ENCODE data around the gene NSMCE1.

Gene NSMCE1

DNA sequence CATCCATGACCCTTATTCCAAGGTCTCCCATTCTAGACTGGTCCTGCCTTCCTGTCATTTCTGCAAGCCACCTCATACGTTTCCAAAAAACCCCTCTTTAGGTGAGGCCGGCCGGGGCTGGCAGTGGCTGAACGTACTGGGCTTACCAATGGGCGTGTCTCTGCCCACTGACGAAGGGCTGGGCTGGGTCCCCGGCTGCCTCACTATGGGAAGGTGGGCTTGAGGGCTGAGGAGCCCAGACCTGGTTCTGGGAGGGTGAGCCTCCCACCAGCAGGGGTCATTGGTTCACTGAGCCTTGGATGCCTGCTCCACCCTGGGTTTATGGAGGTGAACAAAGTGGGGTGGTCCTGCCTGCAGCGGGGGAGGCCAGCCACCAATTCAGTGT, 45.4 kb downstream of the NSMCE1 start:
- no peak for DNase-seq
- no peak overlapping the region for H3K27ac ChIP-seq (ENCODE audit: insufficient read depth in 1 of 2, low read depth in 1 of 2, low read length in 2 of 2, poor library complexity in 1 of 2, severe bottlenecking in 2 of 2)
- H3K27me3 ChIP-seq (replicated peaks in 2 of 5; ENCODE audit: control insufficient read depth in 4 of 5, insufficient read depth in 5 of 5, low read length in 4 of 5), result no peaks in the 10 kb centered on the region
- 87% methylated on average over 8 of the region's 8 CpGs for WGBS (ENCODE audit: insufficient coverage)
- CTCF ChIA-PET, result interaction anchor here (0.7 to 6.4 kb wide), 9 partner anchors 12 to 237 kb away, joined by 3 to 34 read pairs (median 6); no protein-coding TSS in a partner anchor
- POLR2A ChIA-PET, result no interaction called here
- peaks cover 0 to 19% (median 14%) of the 10 kb centered on the region in 4 experiments for H3K4me1 ChIP-seq (ENCODE audit: control extremely low read depth in 1 of 4, control insufficient read depth in 4 of 4, insufficient read depth in 4 of 4, low read length in 3 of 4)
- H3K4me3 ChIP-seq (ENCODE audit: control insufficient read depth in 1 of 7, extremely low read depth in 1 of 7, insufficient read depth in 4 of 7, low read depth in 2 of 7, low read length in 6 of 7), result no peak overlapping the region
- H3K36me3 ChIP-seq (ENCODE audit: control insufficient read depth in 4 of 4, insufficient read depth in 4 of 4, low read length in 3 of 4), result peaks cover 0 to 43% (median 20%) of the 10 kb centered on the region in 4 experiments
- H3K9me3 ChIP-seq (ENCODE audit: control extremely low read depth in 1 of 5, control insufficient read depth in 4 of 5, insufficient read depth in 2 of 5, low read depth in 1 of 5, low read length in 4 of 5), result no peaks in the 10 kb centered on the region

- 96% methylated on average over 28 of the region's 30 CpGs for WGBS (ENCODE audit: insufficient coverage)
- H3K4me3 ChIP-seq (ENCODE audit: control insufficient read depth in 1 of 7, extremely low read depth in 1 of 7, insufficient read depth in 4 of 7, low read depth in 2 of 7, low read length in 6 of 7), result no peak overlapping the region
- POLR2A ChIA-PET, result no interaction called here
- H3K36me3 ChIP-seq (ENCODE audit: control insufficient read depth in 4 of 4, insufficient read depth in 4 of 4, low read length in 3 of 4), result peaks cover 0 to 48% (median 22%) of the 10 kb centered on the region in 4 experiments
- CTCF ChIA-PET, result interaction anchor here (1.2 to 6.4 kb wide), 7 partner anchors 13 to 237 kb away, joined by 3 to 34 read pairs (median 9); no protein-coding TSS in a partner anchor
- H3K27me3 ChIP-seq (replicated peaks in 2 of 5; ENCODE audit: control insufficient read depth in 4 of 5, insufficient read depth in 5 of 5, low read length in 4 of 5), result no peaks in the 10 kb centered on the region
- DNase-seq, result no peak
- no peaks in the 10 kb centered on the region for H3K9me3 ChIP-seq (ENCODE audit: control extremely low read depth in 1 of 5, control insufficient read depth in 4 of 5, insufficient read depth in 2 of 5, low read depth in 1 of 5, low read length in 4 of 5)
- H3K27ac ChIP-seq (ENCODE audit: insufficient read depth in 1 of 2, low read depth in 1 of 2, low read length in 2 of 2, poor library complexity in 1 of 2, severe bottlenecking in 2 of 2), result no peak overlapping the region
- peaks cover 0 to 16% (median 11%) of the 10 kb centered on the region in 4 experiments for H3K4me1 ChIP-seq (ENCODE audit: control extremely low read depth in 1 of 4, control insufficient read depth in 4 of 4, insufficient read depth in 4 of 4, low read length in 3 of 4)
Observed at GRCh38 chr16:27222249-27223225, 46.0 kb downstream of the NSMCE1 start.

GRCh38 chr16:27221576-27222248, 46.9 kb downstream of the NSMCE1 start:
- Histone ChIP-seq H3K27me3 (replicated peaks in 2 of 5; ENCODE audit: control insufficient read depth in 4 of 5, insufficient read depth in 5 of 5, low read length in 4 of 5) (no peaks in the 10 kb centered on the region), H3K4me1 (ENCODE audit: control extremely low read depth in 1 of 4, control insufficient read depth in 4 of 4, insufficient read depth in 4 of 4, low read length in 3 of 4) (peaks cover 0 to 14% (median 11%) of the 10 kb centered on the region in 4 experiments), H3K4me3 (ENCODE audit: control insufficient read depth in 1 of 7, extremely low read depth in 1 of 7, insufficient read depth in 4 of 7, low read depth in 2 of 7, low read length in 6 of 7) (no peak overlapping the region), H3K9me3 (ENCODE audit: control extremely low read depth in 1 of 5, control insufficient read depth in 4 of 5, insufficient read depth in 2 of 5, low read depth in 1 of 5, low read length in 4 of 5) (no peaks in the 10 kb centered on the region), H3K36me3 (ENCODE audit: control insufficient read depth in 4 of 4, insufficient read depth in 4 of 4, low read length in 3 of 4) (peaks cover 0 to 48% (median 24%) of the 10 kb centered on the region in 4 experiments), H3K27ac (ENCODE audit: insufficient read depth in 1 of 2, low read depth in 1 of 2, low read length in 2 of 2, poor library complexity in 1 of 2, severe bottlenecking in 2 of 2) (no peak overlapping the region)
- DNase-seq, result no peak
- POLR2A ChIA-PET, result no interaction called here
- WGBS (ENCODE audit: insufficient coverage), result 100% methylated on average over 8 of the region's 8 CpGs
- CTCF ChIA-PET, result interaction anchor here (1.2 to 6.4 kb wide), 7 partner anchors 12 to 238 kb away, joined by 3 to 34 read pairs (median 9); no protein-coding TSS in a partner anchor

DNA sequence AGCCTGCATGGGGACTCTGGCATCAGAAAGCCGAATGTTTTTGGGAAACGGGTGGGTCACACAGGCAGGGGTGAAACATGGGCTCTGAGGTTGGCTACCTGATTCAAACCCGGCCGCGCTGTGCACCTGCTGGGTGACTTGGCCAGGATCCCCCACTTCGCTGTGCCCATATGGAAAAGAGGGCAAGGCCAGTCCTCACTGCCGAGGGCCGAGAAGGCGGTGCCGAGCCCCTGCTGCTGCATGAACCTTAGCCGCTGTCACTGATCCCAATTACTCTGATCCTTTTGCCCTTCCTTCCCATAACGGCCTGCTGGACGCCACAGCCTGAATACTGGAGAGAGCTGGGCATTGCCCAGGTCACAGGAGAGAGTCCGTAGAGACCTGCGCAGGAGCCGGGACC, 47.6 kb downstream of the NSMCE1 start:
- POLR2A ChIA-PET, result no interaction called here

DNA sequence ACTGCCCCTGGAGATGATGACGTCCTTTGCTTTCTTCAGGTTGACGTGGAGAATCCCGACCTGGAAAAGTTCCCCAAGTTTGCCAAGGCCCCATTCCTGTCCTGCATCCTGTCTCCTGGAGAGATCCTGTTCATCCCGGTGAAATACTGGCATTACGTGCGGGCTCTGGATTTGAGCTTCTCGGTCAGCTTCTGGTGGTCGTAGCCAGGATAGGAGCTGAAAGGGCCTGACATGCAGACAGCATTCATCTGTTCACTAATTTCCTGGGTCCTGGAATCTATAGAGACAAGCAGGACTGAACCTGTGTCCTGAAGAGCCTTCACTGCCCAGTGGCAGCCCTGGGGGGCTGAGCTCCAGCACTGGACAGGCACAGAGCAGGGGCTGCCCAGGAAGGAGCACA, 48.0 kb downstream of the NSMCE1 start:
- Histone ChIP-seq H3K4me3 (ENCODE audit: control insufficient read depth in 1 of 7, extremely low read depth in 1 of 7, insufficient read depth in 4 of 7, low read depth in 2 of 7, low read length in 6 of 7) (no peak overlapping the region), H3K9me3 (ENCODE audit: control extremely low read depth in 1 of 5, control insufficient read depth in 4 of 5, insufficient read depth in 2 of 5, low read depth in 1 of 5, low read length in 4 of 5) (no peaks in the 10 kb centered on the region), H3K4me1 (ENCODE audit: control extremely low read depth in 1 of 4, control insufficient read depth in 4 of 4, insufficient read depth in 4 of 4, low read length in 3 of 4) (peaks cover 0 to 3% (median 2%) of the 10 kb centered on the region in 4 experiments), H3K36me3 (ENCODE audit: control insufficient read depth in 4 of 4, insufficient read depth in 4 of 4, low read length in 3 of 4) (peaks cover 0 to 53% (median 30%) of the 10 kb centered on the region in 4 experiments), H3K27me3 (replicated peaks in 2 of 5; ENCODE audit: control insufficient read depth in 4 of 5, insufficient read depth in 5 of 5, low read length in 4 of 5) (no peaks in the 10 kb centered on the region), H3K27ac (ENCODE audit: insufficient read depth in 1 of 2, low read depth in 1 of 2, low read length in 2 of 2, poor library complexity in 1 of 2, severe bottlenecking in 2 of 2) (no peak overlapping the region)
- ChIA-PET POLR2A (interaction anchor here (0.6 kb wide), 1 partner anchor 220 kb away, joined by 3 read pairs; no protein-coding TSS in a partner anchor), CTCF (interaction anchor here (3.6 to 6.4 kb wide), 3 partner anchors 15 to 155 kb away, joined by 9 to 34 read pairs (median 17); no protein-coding TSS in a partner anchor)
- over 99% methylated on average over 8 of the region's 8 CpGs for WGBS (ENCODE audit: insufficient coverage)
- DNase-seq, result no peak

More for the DNA sequence above, 47.6 kb downstream of the NSMCE1 start:
- Histone ChIP-seq H3K27ac (ENCODE audit: insufficient read depth in 1 of 2, low read depth in 1 of 2, low read length in 2 of 2, poor library complexity in 1 of 2, severe bottlenecking in 2 of 2) (no peak overlapping the region), H3K4me3 (ENCODE audit: control insufficient read depth in 1 of 7, extremely low read depth in 1 of 7, insufficient read depth in 4 of 7, low read depth in 2 of 7, low read length in 6 of 7) (no peak overlapping the region), H3K36me3 (ENCODE audit: control insufficient read depth in 4 of 4, insufficient read depth in 4 of 4, low read length in 3 of 4) (peaks cover 0 to 48% (median 26%) of the 10 kb centered on the region in 4 experiments), H3K27me3 (replicated peaks in 2 of 5; ENCODE audit: control insufficient read depth in 4 of 5, insufficient read depth in 5 of 5, low read length in 4 of 5) (no peaks in the 10 kb centered on the region), H3K4me1 (ENCODE audit: control extremely low read depth in 1 of 4, control insufficient read depth in 4 of 4, insufficient read depth in 4 of 4, low read length in 3 of 4) (peaks cover 0 to 8% (median 7%) of the 10 kb centered on the region in 4 experiments), H3K9me3 (ENCODE audit: control extremely low read depth in 1 of 5, control insufficient read depth in 4 of 5, insufficient read depth in 2 of 5, low read depth in 1 of 5, low read length in 4 of 5) (no peaks in the 10 kb centered on the region)
- no peak for DNase-seq
- CTCF ChIA-PET, result interaction anchor here (1.2 to 6.4 kb wide), 4 partner anchors 12 to 155 kb away, joined by 3 to 34 read pairs (median 13); no protein-coding TSS in a partner anchor
- WGBS (ENCODE audit: insufficient coverage), result 97% methylated on average over 16 of the region's 16 CpGs

- Histone ChIP-seq H3K27ac (ENCODE audit: insufficient read depth in 1 of 2, low read depth in 1 of 2, low read length in 2 of 2, poor library complexity in 1 of 2, severe bottlenecking in 2 of 2) (no peak overlapping the region), H3K4me1 (ENCODE audit: control extremely low read depth in 1 of 4, control insufficient read depth in 4 of 4, insufficient read depth in 4 of 4, low read length in 3 of 4) (no peaks in the 10 kb centered on the region), H3K27me3 (replicated peaks in 2 of 5; ENCODE audit: control insufficient read depth in 4 of 5, insufficient read depth in 5 of 5, low read length in 4 of 5) (no peaks in the 10 kb centered on the region), H3K4me3 (ENCODE audit: control insufficient read depth in 1 of 7, extremely low read depth in 1 of 7, insufficient read depth in 4 of 7, low read depth in 2 of 7, low read length in 6 of 7) (no peak overlapping the region), H3K36me3 (ENCODE audit: control insufficient read depth in 4 of 4, insufficient read depth in 4 of 4, low read length in 3 of 4) (peaks cover 0 to 53% (median 29%) of the 10 kb centered on the region in 4 experiments), H3K9me3 (ENCODE audit: control extremely low read depth in 1 of 5, control insufficient read depth in 4 of 5, insufficient read depth in 2 of 5, low read depth in 1 of 5, low read length in 4 of 5) (no peaks in the 10 kb centered on the region)
- 99% methylated on average over 9 of the region's 9 CpGs for WGBS (ENCODE audit: insufficient coverage)
- ChIA-PET CTCF (no interaction called here), POLR2A (interaction anchor here (0.6 kb wide), 1 partner anchor 220 kb away, joined by 3 read pairs; no protein-coding TSS in a partner anchor)
- no peak for DNase-seq
Observed at GRCh38 chr16:27220120-27220519, 48.5 kb downstream of the NSMCE1 start.

All from common myeloid progenitor, CD34-positive (primary cell).